Measurements from ENCODE around the gene EXD3. TPM values are rescaled to one million over a fixed set of nuclear protein-coding genes. Genes with fewer than 3 reads are reported as not detected.

Gene EXD3
- total and polyA plus RNA-seq, 9 of the 15 experiments (the other 6 are each of a cell fraction or from before 2014, with no cell fraction given) = 0.29 to 12.5 (median 3.9) TPM

- intact Hi-C loops (cut with micrococcal nuclease) = no loop called here
- Histone ChIP-seq H2AFZ (ENCODE audit: low read depth, low read length) (no peak overlapping the region), H3K27ac (ENCODE audit: extremely low read depth, low read depth, low read length) (no peak overlapping the region), H3K36me3 (ENCODE audit: control insufficient read depth, insufficient read depth, low read length) (no peaks in the 10 kb centered on the region), H3K4me3 (no peak overlapping the region), H3K4me2 (ENCODE audit: insufficient read depth, low read length) (no peak overlapping the region), H3K9me1 (ENCODE audit: control insufficient read depth, insufficient read depth, low read length) (no peaks in the 10 kb centered on the region), H4K20me1 (replicated peaks; ENCODE audit: control insufficient read depth, insufficient read depth, low read length) (no peaks in the 10 kb centered on the region), H3K27me3 (ENCODE audit: control insufficient read depth in 2 of 2, insufficient read depth in 2 of 2, low read length in 2 of 2) (peaks cover 15 to 32% of the 10 kb centered on the region in 2 experiments), H3K79me2 (ENCODE audit: control insufficient read depth, insufficient read depth, low read length) (no peaks in the 10 kb centered on the region), H3K9ac (ENCODE audit: insufficient read depth in 1 of 2, low read depth in 2 of 2, low read length in 2 of 2) (no peak overlapping the region), H3K4me1 (replicated peaks in 1 of 2; ENCODE audit: control insufficient read depth in 2 of 2, insufficient read depth in 2 of 2, low read length in 2 of 2) (no peaks in the 10 kb centered on the region; a peak in 1 of 5 replicates), H3K9me3 (replicated peaks; ENCODE audit: control insufficient read depth, insufficient read depth, low read depth, low read length) (peaks cover 2% of the 10 kb centered on the region; the same call in 1 of the 2 replicates)
- FAIRE-seq (no peak), DNase-seq (ENCODE audit: extremely low read depth in 1 of 4, low spot score in 3 of 4) (no peak), ATAC-seq (no peak)
- CTCF ChIA-PET (ENCODE audit: low intra/inter-chr PET ratio) = no interaction called here
- no TSS peak for BruUV-seq (replicated peaks)
- POLR2A ChIA-PET = no interaction called here
- in situ Hi-C loops (cut with MboI) = no loop called here
- WGBS (ENCODE audit: insufficient coverage, low coverage, missing lambda C conversion rate) = 0% methylated on average over 2 of the region's 2 CpGs
- peak; percentile 32 for TF ChIP-seq RBM25 (IDR thresholded peaks at IDR 0.05; ENCODE audit: low read depth, low read length, severe bottlenecking)
- no peak for TF ChIP-seq CEBPB (tag; IDR thresholded peaks at IDR 0.05)
- peak; percentile 98 for TF ChIP-seq ZNF507 (tag; conservative IDR thresholded peaks at IDR 0.05)
- no peak for TF ChIP-seq TSHZ1 (CRISPR knock-in tag; IDR thresholded peaks at IDR 0.05)
- 0 out of 2 replicates have a peak, but pooled peaks have one; percentile 20 for TF ChIP-seq LARP7 (IDR thresholded peaks at IDR 0.05)
- TF ChIP-seq ZNF354B (CRISPR knock-in tag; IDR thresholded peaks at IDR 0.05) = peak; percentile 82
Observed at GRCh38 chr9:137336735-137337134, 86.2 kb downstream of the EXD3 start.
